ENCODE results near the gene CBFA2T3. TPM values are rescaled to one million over a fixed set of nuclear protein-coding genes. Genes with fewer than 3 reads are reported as not detected.

The CBFA2T3 gene
- total RNA-seq, 4 donors from 2014 or later, result 0.95 to 7.3 (median 3.3) TPM

DNA sequence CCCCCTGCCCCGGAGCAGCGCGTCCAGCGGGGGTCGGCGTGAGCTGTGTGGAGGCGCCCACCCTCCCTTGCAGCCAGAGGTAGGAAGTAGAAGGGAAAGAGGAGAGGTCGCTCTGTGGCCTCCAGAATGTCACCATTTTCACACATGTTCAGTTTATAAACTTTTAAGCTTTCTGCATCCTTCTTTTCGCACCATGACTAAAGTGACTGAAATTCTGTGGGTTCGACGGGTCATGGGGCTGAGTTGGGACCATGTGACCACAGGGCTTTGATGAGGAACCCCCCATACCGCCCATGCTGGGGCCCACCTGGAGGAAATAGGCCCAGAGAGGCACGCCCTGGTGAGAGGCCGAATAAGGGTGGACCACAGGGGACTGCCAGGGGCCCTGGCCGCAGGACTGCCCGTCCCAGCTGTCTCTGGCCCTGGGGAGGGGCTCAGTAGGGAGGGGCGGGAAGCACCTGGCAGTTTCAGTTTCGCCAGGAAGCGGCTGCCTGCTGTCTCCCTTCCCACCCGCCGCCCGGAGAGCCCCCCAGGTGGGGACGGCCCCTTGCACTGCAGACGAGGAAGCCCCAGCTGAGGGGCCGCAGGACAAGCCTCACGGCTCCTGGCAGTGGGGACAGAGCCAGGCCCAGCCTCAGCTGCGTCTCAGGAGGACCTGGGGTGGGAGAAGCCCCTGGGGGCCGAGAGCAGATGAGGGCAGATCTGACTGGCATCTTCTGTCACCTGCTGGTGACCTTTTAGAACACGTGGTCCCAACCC is 9.0 kb downstream of the CBFA2T3 start:
- intact Hi-C loops (cut with DNase I; ENCODE audit: low total_unique reads), result no loop called here
- H3K27ac ChIP-seq, result no peak overlapping the region
- no peaks in the 10 kb centered on the region for H3K36me3 ChIP-seq
- H3K27me3 ChIP-seq, result peaks cover 13 to 28% (median 22%) of the 10 kb centered on the region in 3 donors
- H3K9me3 ChIP-seq, result no peaks in the 10 kb centered on the region
- DNase-seq (no peak), ATAC-seq (no peak)
- in situ Hi-C loops (cut with MboI; ENCODE audit: low sequenced_read_pairs in 4 of 4), result no loop called here
- TF ChIP-seq, protein P1, sequence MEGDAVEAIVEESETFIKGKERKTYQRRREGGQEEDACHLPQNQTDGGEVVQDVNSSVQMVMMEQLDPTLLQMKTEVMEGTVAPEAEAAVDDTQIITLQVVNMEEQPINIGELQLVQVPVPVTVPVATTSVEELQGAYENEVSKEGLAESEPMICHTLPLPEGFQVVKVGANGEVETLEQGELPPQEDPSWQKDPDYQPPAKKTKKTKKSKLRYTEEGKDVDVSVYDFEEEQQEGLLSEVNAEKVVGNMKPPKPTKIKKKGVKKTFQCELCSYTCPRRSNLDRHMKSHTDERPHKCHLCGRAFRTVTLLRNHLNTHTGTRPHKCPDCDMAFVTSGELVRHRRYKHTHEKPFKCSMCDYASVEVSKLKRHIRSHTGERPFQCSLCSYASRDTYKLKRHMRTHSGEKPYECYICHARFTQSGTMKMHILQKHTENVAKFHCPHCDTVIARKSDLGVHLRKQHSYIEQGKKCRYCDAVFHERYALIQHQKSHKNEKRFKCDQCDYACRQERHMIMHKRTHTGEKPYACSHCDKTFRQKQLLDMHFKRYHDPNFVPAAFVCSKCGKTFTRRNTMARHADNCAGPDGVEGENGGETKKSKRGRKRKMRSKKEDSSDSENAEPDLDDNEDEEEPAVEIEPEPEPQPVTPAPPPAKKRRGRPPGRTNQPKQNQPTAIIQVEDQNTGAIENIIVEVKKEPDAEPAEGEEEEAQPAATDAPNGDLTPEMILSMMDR (IDR thresholded peaks at IDR 0.05 in 4 of 5, conservative IDR thresholded peaks at IDR 0.05 in 1 of 5), result no peak
- TF ChIP-seq POLR2A (IDR thresholded peaks at IDR 0.05), result no peak
- no peak overlapping the region for H3K4me3 ChIP-seq
- no peaks in the 10 kb centered on the region for H3K4me1 ChIP-seq

- no peaks in the 10 kb centered on the region for H3K9me3 ChIP-seq
- DNase-seq (no peak), ATAC-seq (no peak)
- no peaks in the 10 kb centered on the region for H3K36me3 ChIP-seq
- TF ChIP-seq, protein P1 (IDR thresholded peaks at IDR 0.05 in 4 of 5, conservative IDR thresholded peaks at IDR 0.05 in 1 of 5), result no peak
- no peak for TF ChIP-seq POLR2A (IDR thresholded peaks at IDR 0.05)
- no peaks in the 10 kb centered on the region for H3K4me1 ChIP-seq
- in situ Hi-C loops (cut with MboI; ENCODE audit: low sequenced_read_pairs in 4 of 4), result no loop called here
- intact Hi-C loops (cut with DNase I; ENCODE audit: low total_unique reads), result no loop called here
- peaks cover 13 to 28% (median 22%) of the 10 kb centered on the region in 3 donors for H3K27me3 ChIP-seq
- no peak overlapping the region for H3K4me3 ChIP-seq
- H3K27ac ChIP-seq, result no peak overlapping the region
Measured at GRCh38 chr16:88966986-88967829, 9.8 kb downstream of the CBFA2T3 start.

- DNase-seq (no peak), ATAC-seq (no peak)
- no peaks in the 10 kb centered on the region for H3K4me1 ChIP-seq
- no peak for TF ChIP-seq POLR2A (IDR thresholded peaks at IDR 0.05)
- TF ChIP-seq, protein P1 (IDR thresholded peaks at IDR 0.05 in 4 of 5, conservative IDR thresholded peaks at IDR 0.05 in 1 of 5), result no peak
- no peak overlapping the region for H3K27ac ChIP-seq
- in situ Hi-C loops (cut with MboI; ENCODE audit: low sequenced_read_pairs in 4 of 4) (no loop called here), intact Hi-C loops (cut with DNase I; ENCODE audit: low total_unique reads) (no loop called here)
- peaks cover 13 to 28% (median 22%) of the 10 kb centered on the region in 3 donors for H3K27me3 ChIP-seq
- H3K36me3 ChIP-seq, result no peaks in the 10 kb centered on the region
- no peaks in the 10 kb centered on the region for H3K9me3 ChIP-seq
- H3K4me3 ChIP-seq, result no peak overlapping the region
Measured at GRCh38 chr16:88965826-88966480, 11.1 kb downstream of the CBFA2T3 start.

DNA sequence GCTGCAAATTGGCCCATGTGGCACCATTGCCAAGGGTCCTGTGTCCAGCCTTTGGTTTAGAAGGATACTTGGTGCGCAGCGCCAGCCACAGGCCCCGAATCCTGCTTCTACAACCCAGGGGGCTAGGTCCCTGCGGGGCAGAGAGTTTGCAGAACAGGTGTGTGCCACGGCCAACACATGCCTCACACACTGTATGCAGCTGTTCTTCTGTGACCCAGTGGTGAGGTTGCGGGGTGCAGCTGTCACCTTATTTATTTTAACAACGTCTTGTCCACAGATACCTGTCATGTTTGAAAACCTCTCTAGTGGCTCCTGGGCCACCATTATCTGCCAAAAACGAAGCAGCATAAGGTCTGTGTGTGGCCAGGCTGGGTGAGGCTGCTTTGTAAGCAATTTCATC is 11.6 kb downstream of the CBFA2T3 start:
- Histone ChIP-seq H3K36me3 (no peaks in the 10 kb centered on the region), H3K4me1 (no peaks in the 10 kb centered on the region), H3K27ac (no peak overlapping the region), H3K27me3 (peaks cover 13 to 28% (median 22%) of the 10 kb centered on the region in 3 donors), H3K4me3 (no peak overlapping the region), H3K9me3 (no peaks in the 10 kb centered on the region)
- intact Hi-C loops (cut with DNase I; ENCODE audit: low total_unique reads) (no loop called here), in situ Hi-C loops (cut with MboI; ENCODE audit: low sequenced_read_pairs in 4 of 4) (no loop called here)
- DNase-seq, result no peak
- ATAC-seq, result no peak
- no peak for TF ChIP-seq POLR2A (IDR thresholded peaks at IDR 0.05)
- TF ChIP-seq, protein P1 (IDR thresholded peaks at IDR 0.05 in 4 of 5, conservative IDR thresholded peaks at IDR 0.05 in 1 of 5), result no peak
